Hematopoietic multipotent progenitor cell treated with erythropoietin and hydrocortisone succinate and interleukin-3 and kit ligand, for 6 days (in vitro differentiated cells): Measurements from ENCODE around the gene SLC35E2B.

Experiments
- DNase-seq: peaks from one replicate; pipeline ENCODE4 v3.0.0-alpha.2; 2015

SLC35E2B gene

DNA sequence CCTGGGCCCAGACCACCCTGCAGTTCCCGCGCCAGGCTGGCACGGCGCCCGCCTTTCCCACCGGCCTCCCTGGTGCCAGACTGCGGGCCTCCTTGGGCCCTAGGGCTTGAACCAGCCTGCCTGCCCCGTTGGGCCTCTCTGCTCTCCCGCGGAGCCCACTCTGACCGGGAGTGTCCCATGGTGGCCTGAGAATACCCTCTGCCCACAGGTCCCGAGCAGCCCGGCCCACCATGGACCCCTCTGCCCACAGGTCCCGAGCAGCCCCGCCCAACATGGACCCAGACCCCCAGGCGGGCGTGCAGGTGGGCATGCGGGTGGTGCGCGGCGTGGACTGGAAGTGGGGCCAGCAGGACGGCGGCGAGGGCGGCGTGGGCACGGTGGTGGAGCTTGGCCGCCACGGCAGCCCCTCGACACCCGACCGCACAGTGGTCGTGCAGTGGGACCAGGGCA, 69.4 kb downstream of the SLC35E2B start:
- no peak for DNase-seq

DNA sequence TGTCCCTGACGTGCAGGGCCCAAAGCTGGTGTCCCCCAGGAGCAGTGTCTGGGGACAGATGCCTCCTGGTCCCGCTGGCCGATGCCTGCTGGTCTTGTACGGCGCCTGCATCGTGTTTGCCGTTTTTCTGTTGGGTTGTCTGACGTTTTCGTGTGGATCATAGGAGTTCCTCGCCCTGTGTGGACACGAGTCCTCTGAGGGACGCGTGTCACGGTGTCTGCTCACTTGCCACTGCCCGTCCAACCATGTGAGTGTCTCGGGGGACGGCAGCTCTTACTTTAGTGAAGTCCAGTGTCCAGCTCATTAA, 69.9 kb downstream of the SLC35E2B start:
- no peak for DNase-seq

DNA sequence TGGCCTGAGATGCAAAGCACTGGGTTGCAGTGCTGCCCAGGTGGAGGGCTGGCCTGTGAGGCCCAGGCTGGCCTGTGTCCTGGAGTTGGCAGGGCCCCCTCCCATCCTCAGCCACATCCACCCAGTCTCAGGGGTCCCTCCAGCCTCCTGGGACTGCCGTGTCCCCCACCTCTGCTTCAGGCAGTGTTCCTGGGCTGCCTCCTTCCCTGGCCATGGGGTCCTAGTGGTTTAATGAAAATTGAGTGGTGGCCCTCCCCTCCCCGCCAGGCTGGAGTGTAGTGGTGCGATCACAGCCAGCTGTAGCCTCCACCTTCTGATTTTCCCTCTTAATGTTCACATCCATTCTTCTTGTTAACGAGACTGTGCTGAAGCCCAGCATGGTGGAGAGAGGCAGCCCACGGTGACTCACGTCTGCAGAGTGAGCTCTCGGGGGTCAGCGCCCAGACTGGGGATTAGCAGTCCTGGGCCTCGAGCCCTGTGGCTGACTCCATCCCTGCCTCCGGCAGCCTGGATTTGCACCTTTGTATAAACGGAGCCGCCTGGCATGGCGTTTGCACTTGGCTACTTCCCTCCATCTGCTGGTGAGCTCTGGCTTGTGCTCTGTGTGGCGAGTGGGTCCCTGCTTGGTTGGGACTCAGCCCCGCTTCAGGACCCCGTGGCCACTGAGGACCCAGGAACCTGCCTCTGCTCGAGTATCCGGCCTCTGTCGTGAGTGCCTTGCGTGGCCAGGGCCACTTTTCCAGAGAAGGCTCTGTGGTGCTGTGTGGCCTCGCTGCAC, 70.4 kb downstream of the SLC35E2B start:
- DNase-seq, result no peak

DNA sequence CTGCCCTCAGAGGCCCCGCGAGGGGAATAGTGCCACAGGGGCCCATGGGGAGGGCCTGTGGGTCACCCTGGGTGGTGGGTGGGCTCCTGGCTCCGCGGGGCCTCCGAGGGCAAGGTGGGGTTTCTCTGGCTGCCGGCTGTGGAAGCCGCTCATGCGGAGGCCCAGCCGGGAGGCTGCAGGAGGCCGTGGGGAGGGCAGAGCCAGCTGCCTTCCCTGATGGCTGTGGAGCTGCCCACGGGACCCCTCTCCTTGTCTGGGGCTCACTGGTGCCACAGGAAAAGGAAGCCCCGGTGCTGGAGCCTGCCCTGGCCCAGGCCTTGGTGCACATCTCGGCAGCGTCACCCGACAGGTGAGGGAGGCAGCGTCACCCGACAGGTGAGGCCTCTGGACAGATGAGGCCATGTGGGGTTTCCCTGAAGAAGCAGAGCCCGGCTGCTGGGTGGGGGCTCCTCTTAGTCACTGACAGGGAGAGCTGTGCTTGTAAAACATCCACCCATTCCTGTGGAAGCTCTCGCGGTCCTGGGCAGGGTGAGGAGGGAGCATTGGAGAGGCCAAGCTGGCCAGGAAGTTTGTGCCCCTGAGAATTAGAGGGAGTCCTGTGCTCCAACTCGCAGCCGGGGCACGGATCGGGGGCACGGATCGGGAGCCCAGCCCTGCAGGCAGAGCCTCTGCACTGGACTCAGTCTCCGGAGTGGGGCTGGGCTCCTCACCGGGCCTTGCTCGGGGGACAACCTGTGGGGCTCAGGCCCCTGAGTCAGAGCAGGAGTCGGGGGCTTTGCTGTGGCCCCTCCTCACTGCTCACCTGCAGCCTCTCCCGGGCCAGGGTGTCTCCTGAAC, 71.2 kb downstream of the SLC35E2B start:
- no peak for DNase-seq

DNA sequence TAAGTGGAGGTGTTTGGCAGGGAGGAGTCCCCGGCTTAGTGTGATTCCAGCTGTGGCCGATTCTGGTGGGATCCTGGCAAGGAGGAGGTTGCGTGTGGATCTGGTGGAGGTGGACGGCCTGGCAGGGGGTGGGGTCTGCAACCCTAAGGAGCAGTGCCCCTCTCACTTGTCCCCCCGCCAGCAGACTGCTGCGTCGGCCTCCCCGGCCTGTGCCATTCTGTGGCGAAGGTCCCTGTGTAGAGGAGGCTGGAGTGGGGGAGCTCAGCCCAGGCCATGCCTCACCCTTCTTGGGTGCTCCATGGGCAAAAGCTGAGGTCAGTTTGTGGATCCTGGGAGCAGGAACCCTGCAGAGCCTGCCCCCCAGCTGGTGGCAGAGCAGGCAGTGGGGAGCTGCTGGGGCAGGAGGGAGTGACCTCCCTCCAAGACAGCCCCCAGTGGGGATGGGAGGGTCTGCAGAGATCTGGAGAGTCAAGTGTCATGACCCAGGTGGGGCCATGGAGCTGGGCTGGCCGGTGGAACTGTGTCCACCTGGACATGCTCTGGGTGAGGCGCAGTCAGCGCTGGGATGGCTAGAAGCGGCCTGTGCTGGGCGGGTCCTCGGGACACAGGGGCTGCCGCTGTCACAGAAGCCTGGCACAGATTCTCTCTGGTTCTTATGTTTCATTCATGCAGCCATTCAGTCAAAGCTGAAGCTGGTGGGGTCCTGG, 72.0 kb downstream of the SLC35E2B start:
- no peak for DNase-seq

DNA sequence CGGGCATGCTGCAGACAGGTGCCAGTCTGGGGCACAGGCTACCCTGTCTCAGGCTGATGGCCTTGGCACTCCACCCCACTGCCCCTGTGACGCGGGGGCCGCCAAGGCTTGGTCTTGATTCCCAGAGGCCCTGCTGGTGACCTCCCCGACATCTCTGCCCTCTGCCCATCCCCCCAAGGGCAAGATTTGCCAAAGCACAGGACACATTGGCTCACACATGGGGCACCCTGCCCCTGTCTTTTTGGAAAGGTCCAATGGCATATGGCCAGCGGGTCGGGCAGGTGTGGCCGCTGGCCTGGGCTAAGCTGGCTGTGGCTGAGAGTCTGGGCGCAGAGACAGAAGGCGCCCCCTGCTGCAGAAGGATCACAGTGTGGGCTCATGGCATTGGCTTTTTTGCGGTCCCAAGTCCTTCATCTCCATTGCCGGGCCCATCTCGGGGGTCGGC, 72.7 kb downstream of the SLC35E2B start:
- peak; percentile 60 for DNase-seq

DNA sequence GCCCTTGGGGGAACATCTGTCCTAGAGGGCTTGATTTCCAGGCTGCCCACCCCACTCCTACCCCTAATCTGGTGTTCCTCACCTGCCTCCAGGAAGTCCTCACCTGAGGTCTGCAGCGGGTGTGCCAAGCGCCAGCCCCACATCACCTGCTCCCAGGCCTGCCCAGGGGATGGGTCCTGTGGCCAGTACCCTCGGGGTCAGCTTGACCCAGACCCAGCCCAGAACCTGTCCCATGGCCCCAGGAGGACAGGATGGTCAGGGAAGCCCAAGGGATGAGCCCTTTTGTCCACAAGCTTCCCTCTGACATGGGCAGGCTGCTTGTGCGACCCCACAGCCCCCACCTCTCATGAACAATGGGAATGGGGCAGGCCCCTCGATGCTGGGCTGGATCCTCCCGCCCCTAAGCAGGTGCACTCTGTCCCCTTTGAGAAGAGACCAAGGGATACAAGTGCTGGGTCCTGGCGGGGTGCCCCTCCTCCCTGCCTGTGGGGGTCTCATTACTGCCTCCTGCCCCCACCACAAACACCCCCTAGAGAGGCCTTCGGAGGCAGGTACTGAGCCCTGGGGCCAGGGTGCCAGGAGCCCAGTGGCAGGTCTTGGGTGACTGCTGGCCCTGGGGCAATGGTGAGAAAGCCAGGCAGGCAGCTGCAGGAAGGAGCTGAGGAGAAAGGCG, 74.1 kb downstream of the SLC35E2B start:
- DNase-seq, result no peak

DNA sequence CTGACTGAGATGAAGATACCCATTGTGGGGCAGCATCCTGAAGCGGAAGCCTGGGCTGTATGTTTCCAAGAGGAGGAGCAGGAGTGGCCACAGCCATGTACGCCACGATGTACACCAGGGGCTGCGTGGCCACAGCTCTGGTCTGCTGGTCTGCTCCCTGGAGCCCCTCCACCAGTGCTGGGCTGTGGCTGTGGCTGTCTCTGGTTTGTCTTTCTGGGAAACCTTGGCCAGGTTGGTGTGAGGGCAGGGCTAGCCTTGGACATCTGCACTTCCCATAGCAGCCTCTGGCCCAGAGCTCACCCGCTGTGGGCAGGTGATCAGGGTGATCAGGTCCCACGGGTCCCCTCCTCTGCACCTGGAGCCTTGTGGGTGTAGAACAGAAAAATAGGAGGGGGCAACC, 74.7 kb downstream of the SLC35E2B start:
- DNase-seq, result no peak

DNA sequence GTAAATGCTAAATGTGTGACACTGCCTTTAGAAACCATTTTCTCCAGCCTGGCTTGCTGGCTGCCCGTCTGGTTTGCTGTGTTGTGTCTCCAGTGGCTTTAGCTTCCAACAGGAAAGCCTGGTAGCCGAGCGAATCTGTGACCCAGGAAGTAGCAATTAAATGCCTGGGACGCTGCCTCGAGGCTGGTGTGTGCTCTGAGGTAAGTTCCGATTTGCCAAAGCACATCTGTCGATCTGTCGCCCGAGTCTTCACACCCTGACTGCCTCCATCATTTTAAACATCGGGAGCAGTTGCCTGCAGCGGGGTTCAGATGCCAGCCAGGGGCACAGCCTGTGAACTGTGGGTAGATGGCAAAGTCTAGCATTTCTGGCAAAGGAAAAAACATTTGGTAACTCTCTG, 75.1 kb downstream of the SLC35E2B start:
- no peak for DNase-seq

DNA sequence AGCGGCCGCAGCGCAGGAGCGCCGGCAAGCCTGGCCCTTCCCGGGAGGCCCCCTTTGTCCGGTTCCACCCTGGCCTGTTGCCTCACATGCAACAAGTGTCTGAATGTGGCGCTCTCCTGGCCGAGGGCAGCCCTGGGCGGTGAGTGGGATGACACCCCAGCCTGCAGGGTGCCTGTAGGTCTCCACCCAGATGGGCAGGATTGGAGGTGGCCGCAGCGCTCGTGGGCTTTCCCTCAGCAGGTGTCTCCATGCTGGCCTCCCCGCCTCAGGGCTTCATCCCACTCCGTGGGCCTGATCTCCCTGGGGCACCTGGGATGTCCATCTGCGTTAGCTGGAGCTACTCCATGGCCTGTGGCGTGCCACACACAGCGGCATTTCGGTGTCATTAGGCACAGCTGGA, 75.8 kb downstream of the SLC35E2B start:
- no peak for DNase-seq

DNA sequence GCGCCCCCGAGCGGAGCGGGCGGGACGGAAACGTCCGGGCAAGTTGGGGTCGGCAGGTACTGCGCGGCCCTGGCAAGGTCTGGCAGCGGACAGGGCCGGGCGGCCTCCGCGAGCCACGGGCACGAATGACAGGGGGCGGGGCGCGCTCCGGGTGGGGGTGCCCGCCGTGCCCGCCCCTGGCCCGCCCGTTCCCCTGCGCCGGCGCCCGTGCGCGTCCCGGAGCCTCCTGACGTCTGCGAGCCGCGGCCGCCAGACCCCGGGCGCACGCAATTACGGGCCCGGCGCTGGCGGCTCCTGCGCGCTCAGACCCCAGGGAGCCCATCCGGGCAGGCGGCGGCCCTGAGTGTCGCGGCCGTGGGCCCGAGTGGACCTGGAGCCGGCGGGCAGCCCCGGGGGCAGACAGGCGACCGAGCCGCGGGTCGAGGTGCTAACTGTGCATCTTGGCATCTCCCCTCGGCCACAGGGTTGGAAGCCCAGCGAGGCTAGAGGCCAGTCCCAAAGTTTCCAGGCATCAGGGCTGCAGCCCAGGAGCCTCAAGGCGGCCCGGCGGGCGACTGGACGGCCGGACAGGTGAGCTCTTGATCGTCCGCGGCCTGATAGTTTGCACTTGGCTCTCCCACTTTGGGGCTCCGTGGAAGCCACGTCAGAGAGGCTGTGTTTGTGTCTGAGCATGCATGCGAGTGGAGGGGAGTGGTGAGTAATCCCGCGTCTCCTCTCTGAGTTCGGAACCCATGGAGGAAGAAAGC, 76.4 kb downstream of the SLC35E2B start:
- peak; percentile 59 for DNase-seq

DNA sequence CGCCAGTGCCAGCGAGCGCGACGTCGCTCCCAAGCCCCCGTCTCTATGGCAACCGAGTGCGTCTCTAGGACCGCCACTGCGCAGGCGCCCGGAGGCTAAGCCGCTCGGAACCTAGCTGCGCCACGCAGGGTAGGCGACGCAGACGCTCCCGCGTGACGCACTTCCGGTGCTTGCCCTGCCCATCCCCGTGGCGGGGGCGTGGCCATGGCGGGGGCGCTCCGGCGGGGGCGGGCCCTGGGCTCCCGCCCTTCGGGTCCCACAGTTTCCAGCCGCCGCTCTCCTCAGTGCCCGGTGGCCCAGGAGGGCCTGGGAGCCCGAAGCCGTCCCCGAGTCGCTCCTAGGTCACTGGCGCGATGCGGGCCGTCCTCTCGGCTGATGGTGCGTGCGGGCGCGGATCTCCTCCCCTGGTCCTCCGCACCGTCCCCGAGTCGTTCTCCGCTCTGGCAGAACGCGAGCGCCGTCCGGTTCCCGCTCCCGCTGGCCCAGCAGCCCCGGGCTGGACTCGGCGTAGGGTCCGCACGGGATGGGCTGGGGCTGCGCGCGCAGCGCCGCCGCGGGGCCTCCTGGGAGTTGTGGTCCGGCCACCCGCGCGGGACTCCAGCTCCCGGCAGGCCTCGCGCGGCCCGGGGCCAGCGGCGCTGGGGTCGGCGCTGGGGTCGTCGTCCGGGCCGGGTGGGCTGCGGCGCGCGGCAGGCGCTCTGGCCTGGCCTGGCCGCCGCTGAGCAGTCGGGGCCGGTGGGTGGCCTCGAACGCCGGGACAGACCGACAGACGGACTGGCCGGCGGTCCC, 77.1 kb downstream of the SLC35E2B start, which contains the start of gene MIB2:
Gene MIB2, plus strand, starts transcription at position 245 of the 789 bp plus-strand sequence. CDS start 7,953 bp downstream, outside the sequence.
- peak; percentile 100 for DNase-seq

DNA sequence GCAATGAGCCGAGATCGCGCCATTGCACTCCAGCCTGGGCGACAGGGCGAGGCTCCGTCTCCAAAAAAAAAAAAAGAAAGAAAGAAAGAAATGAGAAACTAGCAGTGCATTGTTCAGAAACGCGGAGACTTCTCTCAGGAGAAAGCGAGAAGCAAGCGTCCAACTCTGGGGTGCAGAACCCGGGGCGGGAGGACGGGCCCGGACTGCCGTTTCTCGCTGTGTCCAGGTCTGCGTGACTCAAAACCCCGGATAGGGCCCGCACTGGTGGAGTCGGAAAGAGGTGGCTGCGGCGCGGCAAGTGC, 77.7 kb downstream of the SLC35E2B start:
- no peak for DNase-seq

DNA sequence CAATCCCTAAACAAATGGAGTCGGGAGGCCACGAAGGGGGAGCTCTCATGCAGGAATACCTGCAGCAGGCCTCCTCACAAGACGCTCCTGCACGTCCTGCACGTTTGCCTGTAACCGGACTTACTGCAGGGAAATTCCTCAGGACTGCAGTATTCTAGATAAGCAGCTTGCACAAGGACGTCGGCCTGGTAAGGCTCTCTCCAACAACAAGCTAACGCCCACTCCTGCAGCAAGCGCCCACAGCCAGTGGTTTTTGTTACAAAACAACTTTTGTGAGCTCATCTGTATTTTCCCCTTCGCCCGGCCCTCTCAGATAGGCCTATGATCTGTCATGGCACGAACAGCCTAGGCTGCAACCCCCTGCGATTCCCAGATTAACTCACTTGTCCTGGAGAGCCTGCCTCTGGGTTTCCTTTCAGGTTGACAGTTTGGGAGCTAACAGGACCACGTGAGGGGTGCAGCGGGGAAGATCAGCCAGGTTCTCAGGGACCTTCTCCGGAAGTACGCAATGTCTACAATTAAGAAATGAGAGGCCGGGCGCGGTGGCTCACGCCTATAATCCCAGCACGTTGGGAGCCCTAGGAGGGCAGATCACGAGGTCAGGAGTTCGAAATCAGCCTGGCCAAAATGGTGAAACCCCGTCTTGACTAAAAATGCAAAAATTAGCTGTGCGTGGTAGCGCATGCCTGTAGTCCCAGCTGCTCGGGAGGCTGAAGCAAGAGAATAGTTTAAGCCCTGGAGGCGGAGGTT, 78.2 kb downstream of the SLC35E2B start:
- peak; percentile 96 for DNase-seq

DNA sequence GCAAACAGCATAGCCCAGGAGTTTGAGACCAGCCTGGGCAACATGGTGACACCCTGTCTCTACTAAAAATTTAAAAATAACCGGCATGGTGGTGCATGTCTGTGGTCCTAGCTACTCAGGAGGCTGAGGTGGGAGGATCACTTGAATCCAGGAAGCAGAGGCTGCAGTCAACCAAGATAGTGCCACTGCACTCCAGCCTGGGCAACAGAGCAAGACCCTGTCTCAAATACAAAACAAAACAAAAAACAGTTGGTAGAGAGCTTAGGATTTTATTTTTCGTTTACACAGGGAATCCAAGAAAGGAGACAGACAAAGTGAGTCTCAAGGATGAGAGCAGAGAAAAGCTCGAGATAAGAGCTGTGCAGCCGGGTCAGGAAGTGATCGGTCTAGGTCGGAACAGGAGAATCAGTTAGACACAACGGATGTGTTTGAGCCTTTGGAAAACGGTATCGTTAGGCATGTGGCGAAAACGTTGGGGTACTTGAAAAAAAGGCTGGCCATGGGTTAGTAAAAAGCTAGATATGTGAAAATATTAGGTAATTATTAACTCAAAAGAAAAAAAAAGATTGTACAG, 79.0 kb downstream of the SLC35E2B start:
- no peak for DNase-seq

DNA sequence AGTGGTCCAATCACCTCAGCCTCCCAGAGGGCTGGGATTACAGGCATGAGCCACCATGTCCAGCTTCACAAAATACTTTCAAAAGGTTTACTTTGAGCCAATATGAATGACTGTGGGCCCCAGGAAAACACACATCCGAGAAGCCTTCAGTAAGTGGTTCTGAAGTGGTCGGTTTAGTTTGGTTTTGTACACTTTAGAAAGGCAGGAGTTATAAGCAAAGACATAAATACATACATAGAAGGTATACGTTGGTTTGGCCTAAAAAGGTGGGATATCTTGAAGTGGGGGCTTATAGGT, 80.5 kb downstream of the SLC35E2B start:
- DNase-seq, result no peak

DNA sequence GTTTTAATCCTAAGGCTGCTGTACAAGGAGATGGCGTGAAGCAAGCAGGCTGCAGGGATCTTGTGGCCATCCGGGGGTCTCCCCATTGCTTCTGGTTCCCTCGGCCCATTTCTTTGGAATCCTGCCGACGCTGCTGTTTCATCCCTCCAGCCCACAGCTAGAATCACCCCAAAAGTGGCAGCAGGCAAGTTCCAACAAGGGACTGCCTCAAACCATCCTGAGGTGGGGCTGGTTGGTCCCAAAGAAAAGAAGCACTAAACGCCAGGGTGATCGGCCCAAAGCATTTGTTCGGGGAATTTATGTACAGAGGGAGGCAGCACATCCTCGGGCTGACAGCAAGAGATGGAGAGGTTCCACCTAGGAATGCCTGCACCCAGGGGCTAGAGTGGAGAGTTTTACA, 81.8 kb downstream of the SLC35E2B start:
- no peak for DNase-seq

DNA sequence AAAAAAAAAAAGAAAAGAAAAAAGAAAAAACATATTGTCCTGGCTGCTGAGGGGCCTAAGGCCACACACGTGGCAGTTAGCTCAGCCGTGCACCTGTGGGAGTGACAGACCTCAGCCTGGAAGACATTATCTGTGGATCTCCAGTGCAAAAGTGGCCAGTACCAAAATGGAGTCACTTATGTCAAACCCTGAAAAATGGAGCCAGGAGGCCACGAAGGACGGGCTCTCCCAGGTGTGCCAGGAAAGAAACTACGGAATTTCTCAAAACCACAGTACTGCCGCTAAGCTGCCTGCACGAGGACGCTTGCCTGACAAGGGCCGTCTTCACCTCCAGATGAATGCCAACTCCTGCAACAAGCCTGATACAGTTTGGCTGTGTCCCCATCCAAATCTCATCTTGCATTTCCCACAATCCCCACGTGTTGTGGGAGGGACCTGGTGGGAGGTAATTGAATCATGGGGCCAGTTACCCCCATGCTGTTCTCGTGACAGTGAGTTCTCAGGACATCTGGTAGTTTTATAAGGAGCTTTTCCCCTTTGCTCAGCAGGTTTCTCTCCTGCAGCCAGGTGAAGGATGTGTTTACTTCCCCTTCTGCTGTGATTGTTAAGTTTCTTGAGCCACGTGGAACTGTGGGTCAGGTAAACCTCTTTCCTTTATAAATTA, 82.6 kb downstream of the SLC35E2B start:
- DNase-seq, result no peak
